Nasal cavity respiratory epithelium epithelial cell of viscerocranial mucosa (primary cell): ENCODE data around the gene NUP107. TPM values are rescaled to one million over a fixed set of nuclear protein-coding genes. Genes with fewer than 3 reads are reported as not detected.

Experiments used
- total RNA-seq: library from RNA; depleted of rRNA; stranded (reverse); fragments of >200 nt; gene quantifications from 2 replicates; pipeline ENCODE4 v1.2.3, GENCODE V29; 2014

NUP107 gene
- 40.7 and 45.1 TPM in 2 replicates for total RNA-seq

DNA sequence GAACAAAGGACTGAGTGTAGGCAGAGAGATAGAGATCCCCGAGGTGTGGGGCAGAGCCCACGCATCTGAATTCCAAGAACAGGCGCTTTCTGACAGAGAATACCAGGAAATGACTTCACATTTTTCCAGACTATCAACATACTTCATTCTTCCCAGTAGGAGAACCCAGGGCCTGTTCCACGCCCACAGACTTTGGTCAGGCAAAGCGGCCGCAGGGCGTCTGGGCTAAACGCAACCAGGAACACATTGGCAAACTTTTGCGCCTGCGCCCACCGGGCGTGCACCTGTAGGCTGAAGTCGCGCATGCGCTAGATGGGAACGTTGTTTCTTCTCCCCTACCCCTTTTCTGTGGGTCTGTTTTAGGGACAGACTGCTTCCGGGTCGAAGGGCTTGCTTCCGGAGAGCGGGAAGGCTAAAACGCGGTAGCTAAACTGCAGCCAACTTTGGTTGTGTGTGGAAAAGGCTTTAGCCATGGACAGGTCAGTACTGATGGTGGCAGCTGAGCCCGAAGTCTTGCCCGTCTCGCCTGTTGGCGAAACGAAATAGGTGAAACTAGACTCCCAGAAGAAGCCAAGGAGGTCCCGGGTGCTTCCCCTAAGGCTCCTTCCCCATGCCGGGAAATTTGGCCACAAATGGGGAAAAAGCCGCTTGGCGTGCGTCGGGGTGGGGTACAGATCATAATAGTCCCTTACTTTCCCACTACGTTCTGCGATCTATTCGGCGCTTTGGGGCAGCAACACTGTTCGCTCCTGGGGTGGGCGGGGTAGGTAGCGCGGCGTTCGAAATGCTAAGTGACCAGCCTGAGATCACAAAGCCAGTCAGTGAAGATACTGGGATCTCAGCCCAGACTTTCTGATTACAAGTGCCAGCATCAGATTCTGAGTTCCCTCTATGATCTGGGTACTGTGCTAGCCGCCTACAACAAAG is at the start of gene NUP107:
TSS of gene NUP107 (plus strand) at position 384 of the 927 bp plus-strand sequence. CDS start at position 472, 88 bp downstream.

GRCh38 chr12:68745904-68746571 is 59.3 kb downstream of the NUP107 start, which contains the start of gene SLC35E3:
Gene SLC35E3, plus strand, starts transcription at chr12:68746176. Its CDS starts 202 bp downstream, at chr12:68746378.

Other genes with a start within 250 kb of the NUP107 start
- 161 and 271 TPM in 2 replicates for gene RAP1B, start 76.1 kb upstream of the NUP107 start, total RNA-seq
- gene SLC35E3, start 59.2 kb downstream of the NUP107 start, total RNA-seq, result 1.7 and 4.6 TPM in 2 replicates
- 216 and 316 TPM in 2 replicates for gene MDM2, start 121.2 kb downstream of the NUP107 start, total RNA-seq
- 12.3 and 23.7 TPM in 2 replicates for gene CPM, start 246.2 kb downstream of the NUP107 start, total RNA-seq